SIG-M5 treated with dmso at 0.1 percent for 504 hours (cell line): ENCODE measurements around the gene MBD6.

Experiments
- DNase-seq: peaks from one replicate; lab custom pipeline; 2025; ENCODE audit not compliant: unreplicated experiment; lab: John Stamatoyannopoulos, UW

The MBD6 gene

GRCh38 chr12:57574795-57575194 lies 52.2 kb downstream of the MBD6 start:
- no peak for DNase-seq

- no peak for DNase-seq
Measured at GRCh38 chr12:57575771-57576612, 53.4 kb downstream of the MBD6 start.

- no peak for DNase-seq
Measured at GRCh38 chr12:57576613-57577160, 54.1 kb downstream of the MBD6 start.

GRCh38 chr12:57577981-57578758 lies 55.5 kb downstream of the MBD6 start:
- no peak for DNase-seq

GRCh38 chr12:57579011-57579410 lies 56.4 kb downstream of the MBD6 start:
- no peak for DNase-seq
